DMS79 (cell line): Measurements from ENCODE around the gene USP12.
"Not testable (repeated sequence)": the region's sequence is repeated elsewhere in the genome, so short reads cannot be mapped to it uniquely, and the experiment has no call there.

Source experiments
- DNase-seq: peaks from one replicate; lab custom pipeline; 2025; lab: John Stamatoyannopoulos, UW

The USP12 gene

GRCh38 chr13:27073186-27073585, 98.4 kb downstream of the USP12 start:
- no peak for DNase-seq

- DNase-seq: not testable (repeated sequence)
These were observed 105.5 kb downstream of the USP12 start for GRCh38 chr13:27066123-27066522.

- no peak for DNase-seq
These were observed 106.0 kb downstream of the USP12 start for GRCh38 chr13:27065582-27065981.

DNA sequence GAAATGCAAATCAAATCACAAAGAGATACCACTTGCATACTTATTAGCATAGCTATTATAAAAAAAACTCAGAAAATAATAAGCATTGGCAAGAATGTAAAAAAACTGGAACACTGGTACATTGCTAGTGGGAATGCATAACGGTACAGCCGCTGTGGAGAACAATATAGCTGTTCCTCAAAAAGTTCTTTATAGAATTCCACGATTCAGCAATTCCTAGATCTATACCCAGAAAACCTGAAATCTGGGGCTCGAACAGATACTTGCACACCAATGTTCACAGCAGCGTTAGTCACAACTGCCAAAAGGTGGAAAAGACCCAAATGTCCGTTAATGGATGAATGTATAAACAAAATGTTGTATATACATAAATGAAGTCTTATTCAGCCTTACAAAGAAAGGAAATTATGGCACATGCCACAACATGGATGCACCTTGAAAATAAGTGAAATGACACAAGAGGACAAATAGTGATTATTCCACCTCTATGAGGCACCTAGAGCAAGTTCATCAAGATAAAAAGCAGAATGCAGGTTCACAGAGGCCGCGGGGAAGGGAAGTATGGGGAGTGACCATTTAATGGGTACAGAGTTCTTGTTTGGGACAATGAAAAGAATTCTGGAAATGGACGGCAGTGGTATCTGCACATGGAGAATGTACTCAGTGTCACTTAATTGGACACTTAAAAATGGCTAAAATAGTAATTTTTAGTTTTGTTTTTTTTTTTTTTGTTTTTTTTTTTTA, 107.2 kb downstream of the USP12 start:
- DNase-seq: no peak

DNA sequence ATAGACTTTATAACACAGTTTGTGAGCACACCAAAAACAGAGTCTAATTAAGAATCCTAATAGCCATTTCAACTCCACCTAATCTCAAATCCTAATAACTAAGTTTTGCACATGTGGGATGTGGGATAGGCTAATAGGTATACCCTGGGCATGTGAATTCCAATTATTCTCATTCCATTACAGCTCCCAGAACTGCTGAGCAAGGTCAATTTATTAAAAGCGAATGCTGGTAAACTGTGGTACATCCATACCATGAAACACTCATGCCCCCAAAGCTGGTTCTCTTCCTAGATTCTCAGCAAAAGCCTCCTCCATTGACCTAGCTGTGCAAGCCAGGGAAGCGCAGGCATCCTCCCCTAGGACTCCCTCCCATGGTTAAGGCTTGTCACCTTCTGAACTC, 113.8 kb downstream of the USP12 start:
- DNase-seq: no peak

DNA sequence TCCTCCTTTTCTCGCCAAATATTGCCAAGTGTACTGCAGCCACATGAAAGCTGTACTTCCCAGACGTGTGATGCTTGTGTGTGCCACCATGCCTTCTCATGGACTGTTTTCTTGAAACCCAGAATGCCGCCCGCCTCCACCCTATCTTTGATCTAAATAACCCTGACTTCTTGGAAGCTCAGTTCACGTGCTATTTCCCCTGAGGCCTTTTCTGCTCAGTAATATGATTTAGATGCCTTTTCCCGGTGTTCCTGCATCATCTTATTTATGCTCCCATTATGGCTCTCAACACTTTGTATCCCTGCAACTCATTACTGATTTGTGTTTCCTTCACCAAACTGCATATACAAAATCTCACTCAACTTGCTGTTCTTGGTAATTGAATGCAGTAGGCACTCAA, 116.1 kb downstream of the USP12 start:
- no peak for DNase-seq

GRCh38 chr13:27054760-27055159, 116.9 kb downstream of the USP12 start:
- DNase-seq: no peak

- DNase-seq: no peak
These were observed 117.6 kb downstream of the USP12 start for GRCh38 chr13:27053902-27054595.

GRCh38 chr13:27053210-27053884, 118.3 kb downstream of the USP12 start:
- no peak for DNase-seq

- DNase-seq: no peak
These were observed 118.9 kb downstream of the USP12 start for GRCh38 chr13:27052551-27053208.

GRCh38 chr13:27047081-27047480, 124.5 kb downstream of the USP12 start:
- no peak for DNase-seq

- DNase-seq: no peak
These were observed 126.6 kb downstream of the USP12 start for GRCh38 chr13:27044837-27045570.

DNA sequence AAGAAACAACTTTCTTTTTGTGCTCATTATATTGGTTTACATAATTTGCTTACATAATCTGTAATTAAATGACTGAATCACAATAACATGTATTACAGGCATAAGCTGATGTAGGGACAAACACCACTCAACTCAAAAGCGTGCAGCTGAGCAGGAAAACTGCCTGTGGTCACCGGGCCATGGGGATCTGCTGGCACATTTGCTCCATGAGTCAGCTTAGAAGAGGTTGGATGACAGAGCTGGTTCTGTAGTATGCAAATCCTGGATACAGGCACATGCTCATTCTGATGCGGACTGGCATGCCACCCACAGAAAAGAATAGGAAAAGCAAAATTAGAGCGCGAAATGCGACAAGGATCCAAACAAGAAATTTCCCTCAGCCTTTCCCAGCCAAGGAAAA, 128.6 kb downstream of the USP12 start:
- DNase-seq: peak; percentile 40

GRCh38 chr13:27041341-27041740, 130.3 kb downstream of the USP12 start:
- DNase-seq: no peak

- no peak for DNase-seq
These were observed 130.8 kb downstream of the USP12 start for GRCh38 chr13:27040826-27041108.

- DNase-seq: no peak
These were observed 132.4 kb downstream of the USP12 start for GRCh38 chr13:27039171-27039701.

GRCh38 chr13:27038323-27038722, 133.3 kb downstream of the USP12 start:
- no peak for DNase-seq

- DNase-seq: no peak
These were observed 134.0 kb downstream of the USP12 start for GRCh38 chr13:27037571-27037970.

DNA sequence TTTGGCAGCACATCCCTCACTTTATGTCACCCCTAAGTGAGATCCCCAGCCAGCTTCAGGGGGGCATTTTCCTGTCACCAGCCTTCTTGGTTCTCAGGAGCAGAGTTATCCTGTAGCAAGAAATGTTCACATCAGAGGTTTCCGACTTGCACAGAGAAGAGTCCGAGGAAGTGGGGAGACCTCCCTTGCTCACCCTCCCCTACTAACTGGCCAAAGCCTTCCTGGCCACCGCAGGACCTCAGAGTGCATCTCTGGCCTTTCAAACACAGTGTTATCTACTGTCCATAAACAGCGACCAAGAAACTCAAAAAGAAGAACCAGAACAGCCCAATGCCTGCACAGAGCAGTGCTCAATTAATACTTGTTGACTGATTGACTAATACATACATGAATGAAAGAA, 134.4 kb downstream of the USP12 start:
- DNase-seq: no peak

DNA sequence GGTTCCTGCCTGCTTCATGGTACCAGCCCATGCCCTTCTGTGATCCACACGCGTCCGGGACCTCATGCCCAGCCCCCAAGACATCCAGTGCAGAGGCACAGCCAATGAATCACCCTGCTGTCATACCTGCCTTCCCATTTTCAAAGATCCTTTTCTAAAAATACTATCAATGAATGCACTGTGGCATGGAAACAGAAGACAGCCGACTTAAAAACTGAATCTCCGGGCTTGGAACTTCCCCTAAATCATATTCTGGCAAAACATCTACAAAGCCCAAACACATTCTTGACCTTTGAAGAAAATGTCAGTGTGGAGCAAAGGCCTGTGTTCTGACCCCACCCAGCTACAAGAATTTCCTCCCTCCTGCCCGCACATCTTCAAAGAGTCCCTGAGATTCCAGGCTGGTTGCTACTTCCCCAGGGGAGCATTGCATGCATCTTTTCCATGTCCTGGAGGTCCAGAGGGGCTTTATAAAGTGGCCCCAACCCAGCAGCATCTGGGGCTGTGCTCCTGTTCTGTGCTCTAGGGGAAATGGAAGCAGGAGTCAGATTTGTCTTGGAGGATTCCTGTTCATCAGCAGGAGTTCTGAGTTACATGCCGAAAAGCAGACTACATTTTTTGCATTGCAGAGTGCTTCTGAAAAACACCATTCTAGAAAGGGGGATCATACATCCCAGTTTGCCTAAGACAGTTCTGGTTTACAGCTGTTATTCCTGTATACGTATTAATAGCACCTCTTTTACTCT, 135.2 kb downstream of the USP12 start:
- DNase-seq: no peak

GRCh38 chr13:27035892-27036235, 135.7 kb downstream of the USP12 start:
- no peak for DNase-seq
